ENCODE measurements around the gene PAGR1.
"Not testable (repeated sequence)": the region's sequence is repeated elsewhere in the genome, so short reads cannot be mapped to it uniquely, and the experiment has no call there.

The PAGR1 gene

DNA sequence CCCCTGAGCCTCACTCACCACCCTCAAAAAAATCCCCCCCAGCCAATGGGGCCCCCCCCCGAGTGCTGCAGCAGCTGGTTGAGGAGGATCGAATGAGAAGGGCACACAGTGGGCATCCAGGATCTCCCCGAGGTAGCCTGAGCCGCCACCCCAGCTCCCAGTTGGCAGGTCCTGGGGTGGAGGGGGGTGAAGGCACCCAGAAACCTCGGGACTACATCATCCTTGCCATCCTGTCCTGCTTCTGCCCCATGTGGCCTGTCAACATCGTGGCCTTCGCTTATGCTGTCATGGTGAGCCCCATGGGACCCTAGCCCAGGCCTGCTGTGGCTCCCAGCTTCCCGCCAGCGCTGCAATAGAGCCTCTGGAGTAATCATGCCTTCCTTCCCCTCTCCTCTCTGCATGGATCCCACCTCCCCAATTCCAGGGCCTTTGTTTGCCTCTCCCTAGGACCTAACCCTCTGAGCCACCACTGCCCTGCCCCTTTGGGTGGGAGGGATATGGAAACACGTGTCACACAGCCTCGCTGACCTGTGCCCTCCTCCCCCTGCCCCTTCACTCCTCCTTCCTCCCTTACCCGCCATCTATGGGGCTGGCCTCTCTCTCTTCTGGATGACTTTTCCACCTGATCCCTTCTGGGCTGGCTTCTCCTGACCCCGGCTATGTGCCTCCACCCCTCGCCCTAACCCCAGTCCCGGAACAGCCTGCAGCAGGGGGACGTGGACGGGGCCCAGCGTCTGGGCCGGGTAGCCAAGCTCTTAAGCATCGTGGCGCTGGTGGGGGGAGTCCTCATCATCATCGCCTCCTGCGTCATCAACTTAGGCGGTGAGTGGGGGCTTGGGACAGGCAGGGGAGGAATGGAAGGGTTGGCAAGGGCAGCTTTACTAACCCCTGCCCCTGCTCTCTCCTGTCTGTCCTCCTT is 2.0 kb upstream of the PAGR1 start:
- DNase-seq, result no peak

DNA sequence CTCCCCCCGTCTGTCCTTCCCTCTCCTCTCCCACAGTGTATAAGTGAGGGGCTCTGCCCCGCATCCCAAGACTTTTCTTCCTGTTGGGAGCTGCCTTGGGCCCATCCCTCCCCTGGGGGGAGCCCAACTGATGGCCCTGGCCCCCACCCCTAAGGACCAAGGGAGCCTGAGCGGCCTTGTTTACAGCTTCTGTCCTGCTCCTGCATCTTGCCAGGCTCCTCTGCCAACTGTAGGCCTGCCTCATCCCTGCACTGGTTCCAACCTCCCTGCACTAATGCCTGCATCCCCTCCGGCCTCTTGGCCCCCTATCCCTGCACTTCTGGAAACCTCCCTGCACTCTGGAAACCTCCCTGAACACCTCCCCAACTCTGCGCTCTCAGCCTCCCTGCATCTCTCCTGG is 1.4 kb upstream of the PAGR1 start:
- DNase-seq, result no peak

DNA sequence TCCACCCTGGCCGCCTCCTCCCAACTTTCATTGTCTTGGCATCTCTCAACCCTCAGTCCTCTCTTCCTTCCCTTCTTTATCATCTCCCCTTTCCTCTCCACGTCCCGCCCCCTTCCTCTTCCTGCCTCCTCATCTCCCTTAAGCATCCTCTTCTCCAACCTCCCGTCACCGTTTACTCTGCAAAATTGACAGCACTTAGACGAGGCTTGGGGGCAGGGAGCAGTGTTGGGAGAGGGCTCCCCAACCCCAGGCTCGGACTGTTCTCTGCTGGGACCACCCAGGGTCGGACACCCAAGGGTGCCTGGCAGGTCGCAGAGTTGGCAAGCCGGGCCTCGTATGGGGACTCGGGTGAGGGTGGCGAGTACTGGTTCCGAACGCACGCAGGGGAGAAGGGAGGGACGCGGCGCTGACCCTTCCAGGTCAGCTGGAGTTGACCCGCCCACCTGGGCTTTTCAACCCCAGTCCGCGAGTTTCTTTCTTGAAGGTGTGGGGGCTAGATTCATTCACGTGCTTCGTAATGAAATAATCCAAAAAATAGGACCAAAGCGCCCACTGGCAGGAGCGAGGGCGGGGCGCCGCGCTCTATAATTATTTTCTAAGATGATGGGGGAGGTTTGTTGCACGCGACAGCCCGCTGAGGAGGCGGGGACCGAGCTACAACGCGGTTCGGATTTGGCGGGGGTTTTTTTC is 775 bp upstream of the PAGR1 start:
- peak in 1 of 5 experiments; percentile 33 for DNase-seq

DNA sequence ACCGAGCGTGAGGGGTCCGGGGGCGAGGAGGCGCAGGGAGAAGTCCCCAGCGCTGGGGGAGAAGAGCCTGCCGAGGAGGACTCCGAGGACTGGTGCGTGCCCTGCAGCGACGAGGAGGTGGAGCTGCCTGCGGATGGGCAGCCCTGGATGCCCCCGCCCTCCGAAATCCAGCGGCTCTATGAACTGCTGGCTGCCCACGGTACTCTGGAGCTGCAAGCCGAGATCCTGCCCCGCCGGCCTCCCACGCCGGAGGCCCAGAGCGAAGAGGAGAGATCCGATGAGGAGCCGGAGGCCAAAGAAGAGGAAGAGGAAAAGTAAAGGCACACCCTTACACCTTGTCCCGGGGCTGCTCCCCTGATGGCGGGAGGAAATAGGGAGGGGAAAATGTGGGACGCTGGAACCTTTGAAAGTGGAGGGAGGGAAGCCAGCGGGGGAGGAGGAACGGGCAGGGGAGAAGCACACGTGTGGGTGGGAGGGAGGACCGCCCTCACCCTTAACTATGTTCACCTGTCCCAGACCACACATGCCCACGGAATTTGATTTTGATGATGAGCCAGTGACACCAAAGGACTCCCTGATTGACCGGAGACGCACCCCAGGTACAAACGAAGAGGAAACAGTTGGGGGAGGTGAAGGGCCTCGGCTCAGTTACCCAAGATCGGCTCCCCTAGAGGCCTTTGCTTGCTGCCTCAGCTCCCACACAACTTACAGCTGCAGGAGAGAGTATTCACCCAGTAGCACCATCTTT is 916 bp downstream of the PAGR1 start:
- peak in 2 of 5 experiments; percentile 33 to 87 for DNase-seq

DNA sequence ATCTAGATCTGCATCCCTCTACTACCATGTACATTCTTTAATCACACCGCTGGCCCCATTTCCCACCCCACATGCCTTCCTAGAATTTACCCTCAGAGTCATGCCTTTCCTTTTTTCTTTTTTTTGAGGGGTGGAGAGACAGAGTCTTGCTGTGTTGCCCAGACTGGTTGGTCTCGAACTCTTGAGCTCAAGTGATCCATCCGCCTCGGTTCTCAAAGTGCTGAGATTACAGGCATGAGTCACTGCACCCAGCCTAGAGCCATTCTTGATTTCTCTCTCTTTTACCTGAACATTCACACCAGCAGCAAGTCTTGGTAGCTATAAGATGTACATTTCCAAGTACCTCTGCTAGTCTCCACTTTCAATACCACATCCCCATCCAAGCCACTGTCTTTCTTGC is 2.1 kb downstream of the PAGR1 start:
- DNase-seq, result no peak

DNA sequence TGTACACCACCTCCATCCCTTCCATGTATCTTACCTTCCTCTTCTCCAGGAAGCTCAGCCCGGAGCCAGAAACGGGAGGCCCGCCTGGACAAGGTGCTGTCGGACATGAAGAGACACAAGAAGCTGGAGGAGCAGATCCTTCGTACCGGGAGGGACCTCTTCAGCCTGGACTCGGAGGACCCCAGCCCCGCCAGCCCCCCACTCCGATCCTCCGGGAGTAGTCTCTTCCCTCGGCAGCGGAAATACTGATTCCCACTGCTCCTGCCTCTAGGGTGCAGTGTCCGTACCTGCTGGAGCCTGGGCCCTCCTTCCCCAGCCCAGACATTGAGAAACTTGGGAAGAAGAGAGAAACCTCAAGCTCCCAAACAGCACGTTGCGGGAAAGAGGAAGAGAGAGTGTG is 3.6 kb downstream of the PAGR1 start:
- DNase-seq, result no peak

DNA sequence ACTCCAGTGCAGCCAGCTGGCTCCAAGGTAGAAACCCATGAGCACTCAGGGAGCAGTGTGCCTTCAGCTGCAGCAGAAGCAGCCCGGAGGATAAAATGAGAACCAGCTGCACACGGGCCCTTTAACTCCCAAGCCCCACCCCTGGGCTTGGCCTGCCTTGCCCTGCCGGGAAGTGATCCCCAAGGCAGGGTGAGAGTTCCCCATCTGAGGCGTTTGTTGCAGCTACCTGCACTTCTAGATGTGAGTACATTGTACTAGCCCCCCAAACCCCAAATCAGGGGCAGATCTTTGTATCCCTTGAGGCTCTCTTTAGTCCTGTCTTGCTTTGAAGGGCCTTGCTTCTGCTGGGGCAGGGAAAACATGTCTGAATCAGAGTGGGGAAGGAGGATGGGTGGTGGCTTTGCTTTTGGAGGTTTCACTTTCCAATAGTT is 4.3 kb downstream of the PAGR1 start, which contains the start of gene MVP:
Gene MVP (plus strand): TSS at position 192 of the 431 bp plus-strand sequence. CDS start 10,088 bp downstream, outside the sequence.
- peak in 2 of 5 experiments; percentile 28 to 61 for DNase-seq

DNA sequence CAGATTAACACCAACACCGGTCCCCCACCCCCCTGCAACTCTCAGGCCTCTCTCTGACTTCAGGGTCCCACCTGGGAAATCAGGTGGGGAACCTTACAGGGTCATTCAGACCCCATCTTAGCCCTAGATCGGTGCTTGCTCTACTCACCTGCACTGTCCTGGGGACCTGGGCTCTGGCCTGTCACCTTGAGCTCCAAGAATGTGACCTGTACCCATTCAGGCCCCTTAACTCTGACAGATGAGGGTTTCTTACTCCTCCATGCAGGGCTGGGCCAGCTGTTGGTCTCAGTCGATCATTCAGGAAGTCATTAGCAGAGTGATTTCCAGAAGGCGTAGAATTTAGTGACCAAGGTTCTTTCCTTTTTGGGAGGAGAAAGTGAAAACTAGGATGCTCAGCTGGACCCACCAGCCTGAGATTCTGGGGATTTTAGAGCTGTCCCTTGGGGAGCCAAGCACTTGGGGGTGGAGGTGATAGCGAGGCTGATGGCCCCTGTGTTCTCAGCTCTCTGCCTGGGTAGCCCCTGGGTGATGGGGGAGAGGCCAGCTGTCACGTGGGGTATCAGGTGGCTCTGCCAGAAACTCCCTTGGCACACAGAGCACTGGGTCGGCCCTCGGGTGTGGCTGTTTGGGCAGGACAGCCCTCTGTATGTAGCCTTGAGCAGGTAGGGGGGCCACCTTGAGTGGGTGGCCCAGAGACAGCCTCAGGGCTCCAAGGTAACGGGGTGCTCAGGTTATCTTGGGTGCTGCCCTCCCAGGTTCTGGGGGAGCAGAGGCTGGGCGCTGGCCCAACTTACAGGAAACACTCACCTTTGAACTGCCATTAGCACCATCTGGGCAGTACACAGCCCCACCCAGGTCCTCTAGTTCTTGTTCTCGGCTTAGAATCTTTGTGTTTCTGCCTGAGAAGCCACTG is 5.0 kb downstream of the PAGR1 start:
- peak in 3 of 5 experiments; percentile 44 to 74 (median 50) for DNase-seq

DNA sequence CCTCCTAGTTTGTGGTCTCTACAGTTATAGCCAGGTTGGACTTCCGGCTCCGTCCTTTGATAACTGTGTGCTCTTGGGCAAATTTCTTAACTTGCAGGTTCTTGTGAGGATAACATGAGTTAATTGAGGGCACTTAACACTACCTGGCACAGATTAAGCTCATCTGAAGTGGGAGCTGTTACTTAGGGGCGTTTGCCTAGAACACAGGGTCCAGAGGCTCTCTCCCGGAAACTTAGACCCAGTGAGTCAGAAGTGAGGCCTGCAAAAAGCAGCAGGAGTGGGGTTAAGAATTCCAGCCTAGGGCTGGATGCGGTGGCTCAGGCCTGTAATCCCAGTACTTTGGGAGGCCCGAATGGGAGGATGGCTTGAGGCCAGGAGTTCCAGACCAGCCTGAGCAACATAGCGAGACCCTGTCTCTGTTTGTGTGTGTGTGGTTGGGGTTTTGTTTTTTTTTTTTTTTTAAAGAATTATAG is 5.7 kb downstream of the PAGR1 start:
- no peak for DNase-seq

DNA sequence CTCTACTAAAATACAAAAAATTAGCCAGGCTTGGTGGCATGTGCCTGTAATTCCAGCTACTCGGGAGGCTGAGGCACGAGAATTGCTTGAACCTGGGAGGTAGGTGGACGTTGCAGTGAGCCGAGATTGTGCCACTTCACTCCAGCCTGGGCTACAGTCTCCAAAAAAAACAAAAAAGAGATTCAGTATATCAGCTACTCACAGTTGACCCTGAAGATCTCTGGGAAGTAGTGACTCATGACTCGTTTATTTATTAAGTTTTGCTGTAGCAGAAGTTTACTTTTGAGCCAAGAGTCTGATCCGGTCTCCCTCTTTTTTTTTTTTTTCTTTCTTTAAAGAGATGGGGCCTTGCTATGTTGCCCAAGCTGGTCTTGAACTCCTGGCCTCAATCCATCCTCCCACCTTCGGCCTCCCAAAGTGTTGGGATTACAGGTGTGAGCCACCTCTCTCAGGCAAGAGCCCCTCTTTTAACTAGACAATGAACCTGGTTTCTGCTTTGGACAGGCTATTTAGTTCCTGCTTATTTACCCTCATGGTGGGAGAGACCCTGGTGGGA is 8.7 kb downstream of the PAGR1 start:
- no peak for DNase-seq

DNA sequence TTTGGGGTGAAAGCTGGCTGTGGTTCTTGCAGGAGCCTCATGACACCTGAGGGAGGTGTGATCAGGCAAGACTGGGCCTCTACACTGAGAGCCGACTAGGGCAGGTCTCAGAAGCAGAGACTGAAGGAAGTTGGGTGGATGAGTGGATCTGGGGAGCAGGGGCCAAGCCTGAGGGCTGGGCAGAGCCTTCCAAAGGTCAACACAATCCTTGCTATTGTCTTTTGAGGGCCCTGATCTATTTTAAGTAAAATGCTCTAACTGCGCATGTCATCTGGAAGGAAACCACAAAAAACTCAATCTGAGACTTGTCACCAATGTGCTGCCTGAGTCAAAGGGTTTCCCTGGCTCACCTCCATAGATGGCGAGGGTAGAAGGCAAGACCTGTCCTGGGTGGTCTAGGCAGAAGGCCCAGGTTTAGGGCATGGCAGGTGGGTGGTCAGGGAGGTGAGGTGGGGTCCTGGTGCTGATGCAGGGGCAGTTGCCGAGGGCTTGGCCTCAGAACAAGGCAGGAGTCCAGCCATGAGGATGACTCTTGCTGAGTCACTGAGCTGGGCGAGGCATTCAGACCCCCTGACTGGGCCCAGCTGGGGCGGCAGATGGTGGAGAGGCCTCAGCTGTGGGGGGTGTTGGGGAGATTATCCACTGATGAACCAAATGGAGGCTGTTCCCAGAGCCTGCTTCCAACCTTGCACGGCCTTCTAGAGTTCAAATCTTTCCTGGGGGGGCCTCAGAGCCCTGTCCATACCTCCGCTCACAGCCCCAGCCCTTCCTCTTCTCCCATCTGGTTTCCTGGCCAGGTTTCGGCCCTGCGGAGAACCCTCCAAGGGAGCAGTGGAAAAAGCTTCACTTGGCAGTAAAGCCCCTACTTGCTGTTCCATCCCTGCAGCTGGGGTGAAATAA is 9.4 kb downstream of the PAGR1 start:
- peak in 1 of 5 experiments; percentile 84 for DNase-seq

DNA sequence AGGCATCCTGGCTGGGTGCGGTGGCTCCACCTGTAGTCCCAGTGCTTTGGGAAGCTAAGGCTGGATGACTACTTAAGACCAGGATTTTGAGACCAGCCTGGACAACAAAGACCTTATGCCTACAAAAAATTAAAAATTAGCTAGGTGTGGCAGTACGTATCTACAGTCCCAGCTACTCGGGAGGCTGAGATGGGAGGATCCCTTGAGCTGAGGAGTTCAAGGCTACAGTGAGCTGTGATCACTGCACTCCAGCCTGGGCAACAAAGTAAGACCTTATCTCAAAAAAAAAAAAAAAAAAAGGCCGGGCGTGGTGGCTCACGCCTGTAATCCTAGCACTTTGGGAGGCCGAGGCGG is 10.4 kb downstream of the PAGR1 start:
- DNase-seq, result no peak

DNA sequence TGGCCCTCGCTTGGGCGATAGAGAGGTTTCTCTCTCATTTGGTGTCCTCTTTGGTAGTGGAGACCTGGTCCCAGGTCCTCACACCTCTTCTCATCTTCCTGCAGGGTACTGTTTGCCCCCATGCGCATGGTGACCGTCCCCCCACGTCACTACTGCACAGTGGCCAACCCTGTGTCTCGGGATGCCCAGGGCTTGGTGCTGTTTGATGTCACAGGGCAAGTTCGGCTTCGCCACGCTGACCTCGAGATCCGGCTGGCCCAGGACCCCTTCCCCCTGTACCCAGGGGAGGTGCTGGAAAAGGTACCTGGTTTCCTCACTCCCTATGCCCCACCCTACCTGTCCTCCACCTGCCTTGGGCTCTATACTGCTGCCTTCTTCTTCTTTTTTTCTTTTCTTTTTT is 14.8 kb downstream of the PAGR1 start:
- no peak for DNase-seq

DNA sequence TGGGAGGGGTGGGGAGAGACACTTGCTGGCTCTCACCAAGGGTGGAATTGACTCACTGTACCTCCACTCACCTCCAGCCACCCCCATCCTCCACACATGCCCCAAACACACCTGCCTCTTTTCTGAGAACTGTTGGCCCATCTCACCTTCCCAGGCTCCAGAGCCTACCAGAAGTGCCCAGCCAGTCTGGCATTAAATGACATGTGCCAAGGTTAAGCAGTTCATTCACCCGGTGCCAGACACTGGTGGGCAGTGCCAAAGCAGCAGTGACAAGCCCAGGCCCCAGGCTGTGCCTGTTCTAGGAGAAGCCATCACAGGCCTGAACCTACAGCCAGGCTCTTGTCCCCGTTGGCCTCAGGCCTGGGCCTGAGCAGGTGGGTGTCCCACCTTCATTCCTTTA is 15.5 kb downstream of the PAGR1 start:
- no peak for DNase-seq

DNA sequence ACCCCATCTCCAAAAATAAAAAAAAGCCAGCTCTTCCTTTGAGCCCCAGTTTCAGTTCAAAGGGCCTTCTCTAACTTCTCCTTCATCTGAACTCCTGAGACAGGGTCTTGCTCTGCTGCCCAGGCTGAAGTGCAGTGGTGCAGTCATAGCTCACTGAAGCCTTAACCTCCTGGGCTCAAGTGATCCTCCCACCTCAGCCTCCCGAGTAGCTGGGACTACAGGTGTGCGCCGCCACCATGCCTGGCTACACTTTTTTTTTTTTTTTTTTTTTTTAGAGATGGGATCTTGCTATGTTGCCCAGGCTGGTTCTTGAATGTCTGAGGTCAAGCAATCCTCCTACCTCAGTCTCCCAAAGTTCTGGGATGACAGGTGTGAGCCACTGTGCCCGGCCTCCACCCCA is 17.3 kb downstream of the PAGR1 start:
- DNase-seq, result not testable (repeated sequence)

DNA sequence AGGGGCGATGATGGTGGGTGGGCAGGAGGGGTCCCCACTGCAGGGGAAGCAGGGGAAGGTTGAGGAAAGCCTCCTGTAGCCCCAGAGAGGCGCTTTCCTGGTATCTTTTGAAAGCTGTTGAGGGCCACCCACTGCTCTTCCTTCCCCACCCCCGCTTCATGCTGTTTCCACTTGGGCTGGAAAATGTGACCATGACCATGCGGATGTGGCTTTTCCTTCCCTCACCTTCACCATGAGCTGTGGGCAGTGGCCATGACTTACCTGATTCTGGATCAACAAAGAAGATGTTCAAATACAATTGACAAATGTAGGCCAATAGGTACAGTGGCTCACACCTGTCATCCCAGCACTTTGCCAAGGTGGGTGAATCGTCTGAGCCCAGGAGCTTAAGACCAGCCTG is 18.1 kb downstream of the PAGR1 start:
- DNase-seq, result no peak

DNA sequence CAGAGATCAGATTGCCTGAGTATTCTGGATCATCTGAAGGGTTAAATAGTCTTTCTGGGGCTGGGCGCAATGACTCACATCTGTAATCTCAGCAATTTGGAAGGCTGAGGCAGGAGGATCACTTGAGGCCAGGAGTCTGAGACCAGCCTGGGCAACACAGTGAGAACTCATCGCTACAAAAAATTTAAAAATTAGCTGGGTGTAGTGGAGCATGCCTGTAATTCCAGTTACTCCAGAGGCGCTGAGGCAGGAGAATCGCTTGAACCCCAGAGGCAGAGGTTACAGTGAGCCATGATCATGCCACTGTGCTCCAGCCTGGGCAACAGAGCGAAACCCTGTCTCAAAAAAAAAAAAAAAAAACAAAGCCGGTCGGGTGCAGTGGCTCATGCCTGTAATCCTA is 20.0 kb downstream of the PAGR1 start:
- no peak for DNase-seq

DNA sequence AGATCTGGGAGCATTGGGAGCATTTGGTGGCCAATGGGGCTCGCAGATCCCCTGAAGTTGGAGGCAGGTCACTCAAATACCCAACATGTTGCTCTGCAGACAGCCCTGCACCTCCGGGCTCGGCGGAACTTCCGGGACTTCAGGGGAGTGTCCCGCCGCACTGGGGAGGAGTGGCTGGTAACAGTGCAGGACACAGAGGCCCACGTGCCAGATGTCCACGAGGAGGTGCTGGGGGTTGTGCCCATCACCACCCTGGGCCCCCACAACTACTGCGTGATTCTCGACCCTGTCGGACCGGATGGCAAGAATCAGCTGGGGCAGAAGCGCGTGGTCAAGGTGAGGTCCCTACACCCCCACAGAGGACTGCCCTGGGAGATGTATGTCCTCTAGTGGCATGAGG is 20.7 kb downstream of the PAGR1 start:
- no peak for DNase-seq

DNA sequence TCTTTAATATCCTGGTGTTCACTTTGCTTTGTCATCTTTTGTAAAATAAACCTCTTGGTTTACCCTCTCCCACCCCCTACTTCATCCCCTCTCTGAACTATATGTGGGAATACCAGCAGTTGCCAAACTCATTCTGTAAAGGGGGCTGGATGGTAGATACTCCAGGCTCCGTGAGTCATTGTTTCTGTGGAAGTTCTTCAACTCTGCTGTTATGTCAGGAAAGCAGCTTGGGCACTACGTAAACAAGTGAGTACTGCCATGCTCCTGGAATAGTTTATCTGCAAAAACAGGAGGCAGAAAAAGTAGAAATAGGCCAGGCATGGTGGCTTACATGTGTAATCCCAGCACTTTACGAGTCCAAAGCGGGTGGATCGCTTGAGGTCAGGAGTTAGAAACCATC is 21.9 kb downstream of the PAGR1 start:
- DNase-seq, result no peak

DNA sequence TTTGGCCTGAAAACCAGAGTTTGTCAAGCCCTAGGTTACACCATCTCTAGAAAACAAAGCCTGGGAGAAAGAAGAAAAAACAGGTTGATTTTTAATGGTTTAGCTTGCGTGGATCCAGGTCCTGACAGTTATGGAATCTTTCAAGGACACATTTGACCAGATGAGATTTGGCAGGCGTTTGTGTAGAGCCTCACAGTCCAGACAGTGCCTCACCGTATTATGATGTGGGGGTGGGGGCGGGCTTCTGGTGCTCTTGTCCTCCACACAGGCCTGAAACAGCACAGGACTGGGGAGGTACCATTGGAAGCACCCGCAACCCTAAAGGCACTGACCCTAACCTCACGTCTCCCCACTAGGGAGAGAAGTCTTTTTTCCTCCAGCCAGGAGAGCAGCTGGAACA is 23.9 kb downstream of the PAGR1 start:
- DNase-seq, result no peak

DNA sequence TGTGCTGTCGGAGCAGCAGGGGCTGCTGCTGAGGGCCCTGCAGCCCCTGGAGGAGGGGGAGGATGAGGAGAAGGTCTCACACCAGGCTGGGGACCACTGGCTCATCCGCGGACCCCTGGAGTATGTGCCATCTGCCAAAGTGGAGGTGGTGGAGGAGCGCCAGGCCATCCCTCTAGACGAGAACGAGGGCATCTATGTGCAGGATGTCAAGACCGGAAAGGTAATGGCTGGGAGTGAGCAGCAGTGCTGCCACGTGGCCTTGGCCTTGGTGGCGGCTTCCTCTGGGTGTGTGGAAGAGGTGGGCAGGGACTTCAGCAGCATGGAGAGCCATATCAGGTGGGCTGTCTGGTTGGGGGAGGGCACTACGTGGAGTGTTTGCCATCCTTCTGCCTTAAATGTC is 24.3 kb downstream of the PAGR1 start:
- no peak for DNase-seq
